Stimulated activated naive CD8-positive, alpha-beta T cell treated with anti-CD3 and anti-CD28 coated beads, Interleukin-15, Interleukin-2, amounts not matched to agents 100 U/mL and 50 U/mL, for 24 hours (primary cell): ENCODE measurements around the gene EXD3.
"Not testable (repeated sequence)": the region's sequence is repeated elsewhere in the genome, so short reads cannot be mapped to it uniquely, and the experiment has no call there.

Experiments used
- ATAC-seq: fragments of 150-1000 bp; cut with Tn5 transposase; one replicate; pipeline ENCODE4 v1.10.0; 2021
- DNase-seq: peaks from one replicate; pipeline ENCODE4 v3.0.0; 2021

Gene EXD3

GRCh38 chr9:137393176-137394150 lies 29.5 kb downstream of the EXD3 start:
- ATAC-seq = no peak
- DNase-seq = no peak

DNA sequence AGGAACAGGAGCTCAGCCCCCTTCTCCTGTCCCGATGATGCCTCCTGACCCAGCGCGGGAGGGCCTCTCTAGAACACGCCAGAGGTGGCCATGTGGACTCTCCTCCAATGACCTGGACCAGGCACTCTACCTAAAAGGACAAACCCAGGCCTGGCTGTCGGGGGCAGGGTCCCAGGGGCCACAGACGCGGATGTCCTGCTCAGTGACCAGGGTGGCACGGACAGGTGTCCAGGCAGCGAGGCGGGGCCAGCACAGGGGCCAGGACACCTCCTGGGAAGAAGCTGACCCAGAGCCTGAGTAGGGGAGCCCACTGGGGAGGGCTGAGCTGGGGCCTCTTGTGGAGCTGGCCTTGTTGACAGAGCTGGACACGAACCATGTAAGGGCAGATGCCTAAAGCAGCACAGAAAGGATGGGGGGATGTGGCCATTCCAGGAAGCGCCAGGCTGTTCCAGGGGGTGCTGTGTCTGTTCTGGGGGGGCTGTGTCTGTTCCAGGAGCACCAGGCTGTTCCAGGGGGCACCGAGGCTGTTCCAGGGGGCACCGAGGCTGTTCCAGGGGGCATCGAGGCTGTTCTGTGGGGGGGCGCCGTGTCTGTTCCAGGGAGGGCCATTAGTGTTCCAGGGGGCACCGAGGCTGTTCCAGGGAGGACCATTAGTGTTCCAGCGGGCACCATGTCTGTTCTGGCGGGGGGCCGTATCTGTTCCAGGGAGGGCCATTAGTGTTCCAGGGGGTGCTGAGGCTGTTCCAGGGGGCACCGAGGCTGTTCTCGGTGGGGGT lies 30.5 kb downstream of the EXD3 start:
- ATAC-seq = no peak
- DNase-seq = no peak

- ATAC-seq (no peak), DNase-seq (no peak)
These were observed 31.6 kb downstream of the EXD3 start for GRCh38 chr9:137391411-137391754.

- DNase-seq (no peak), ATAC-seq (no peak)
These were observed 32.2 kb downstream of the EXD3 start for GRCh38 chr9:137390553-137391410.

- ATAC-seq (no peak), DNase-seq (no peak)
These were observed 33.6 kb downstream of the EXD3 start for GRCh38 chr9:137389428-137389746.

DNA sequence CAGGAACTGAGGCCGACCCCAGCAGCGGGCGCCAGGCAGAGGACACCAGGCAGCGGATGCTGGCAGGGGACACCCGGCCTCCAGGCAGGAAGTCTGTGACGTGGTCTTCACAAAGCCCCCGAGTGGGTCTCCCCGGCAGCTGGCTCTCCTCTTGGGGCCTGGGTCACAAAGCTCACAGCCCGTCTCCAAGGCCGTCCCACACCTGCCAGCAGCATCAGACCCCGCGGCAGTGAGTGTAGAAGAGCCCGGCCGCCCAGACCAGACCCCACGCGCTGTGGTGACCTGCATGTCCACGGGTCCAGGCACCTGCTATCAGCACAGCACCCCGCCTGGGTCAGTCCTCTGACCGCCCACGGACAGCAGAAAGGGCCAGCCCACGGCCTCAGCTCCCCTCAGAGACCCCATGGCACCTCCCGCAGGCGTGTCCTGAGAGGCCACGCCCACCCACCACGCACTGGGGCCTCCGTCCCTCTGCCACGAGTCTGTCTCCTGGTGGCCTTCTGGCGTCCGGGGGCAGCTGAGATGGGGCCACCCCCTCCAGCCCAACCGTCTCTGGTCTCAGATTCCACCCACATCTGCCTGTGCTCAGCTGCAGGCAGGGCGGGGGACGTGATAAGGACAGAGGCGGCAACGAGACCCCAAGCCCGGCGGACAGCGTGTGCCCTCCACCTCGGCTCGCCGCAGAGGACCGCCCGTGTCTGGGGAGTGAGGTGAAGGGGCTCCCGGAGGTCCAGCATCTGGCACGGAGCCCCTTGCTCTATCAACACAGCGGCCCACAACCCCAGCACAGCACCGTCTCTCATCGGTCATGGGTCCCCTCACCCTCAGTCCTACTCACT lies 34.2 kb downstream of the EXD3 start:
- no peak for DNase-seq
- ATAC-seq = no peak

DNA sequence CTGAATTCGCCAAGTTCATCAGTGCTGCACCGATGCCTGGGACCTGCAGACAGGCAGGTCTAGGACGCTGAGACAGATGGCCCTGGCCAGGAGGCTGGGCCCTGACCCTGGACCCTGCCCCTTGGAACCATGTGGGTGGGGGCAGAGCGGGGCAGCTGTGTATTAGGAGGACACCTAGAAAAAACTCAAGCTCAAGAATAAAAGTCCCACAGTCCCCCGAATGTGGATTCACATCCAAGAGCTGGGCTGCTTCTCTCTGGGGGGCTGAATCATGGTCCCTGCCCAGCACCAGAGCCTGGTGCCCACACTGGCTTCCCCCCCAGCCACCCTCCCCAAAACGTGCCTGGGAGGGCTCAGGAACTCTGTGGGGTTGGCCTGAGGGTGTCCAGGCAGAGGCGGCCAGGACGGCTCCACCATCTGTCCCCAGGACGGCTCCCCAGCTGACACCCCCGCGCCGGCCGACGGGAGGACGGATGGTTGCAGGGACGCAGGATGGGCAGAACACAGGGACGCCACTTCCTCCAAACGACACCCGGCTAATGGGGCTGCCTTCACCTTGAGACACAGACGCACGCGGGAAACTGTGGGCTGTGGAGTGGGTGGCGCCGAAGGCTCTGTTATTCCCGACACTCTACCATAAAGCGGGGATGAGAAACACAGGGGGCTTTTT lies 34.9 kb downstream of the EXD3 start:
- no peak for ATAC-seq

DNA sequence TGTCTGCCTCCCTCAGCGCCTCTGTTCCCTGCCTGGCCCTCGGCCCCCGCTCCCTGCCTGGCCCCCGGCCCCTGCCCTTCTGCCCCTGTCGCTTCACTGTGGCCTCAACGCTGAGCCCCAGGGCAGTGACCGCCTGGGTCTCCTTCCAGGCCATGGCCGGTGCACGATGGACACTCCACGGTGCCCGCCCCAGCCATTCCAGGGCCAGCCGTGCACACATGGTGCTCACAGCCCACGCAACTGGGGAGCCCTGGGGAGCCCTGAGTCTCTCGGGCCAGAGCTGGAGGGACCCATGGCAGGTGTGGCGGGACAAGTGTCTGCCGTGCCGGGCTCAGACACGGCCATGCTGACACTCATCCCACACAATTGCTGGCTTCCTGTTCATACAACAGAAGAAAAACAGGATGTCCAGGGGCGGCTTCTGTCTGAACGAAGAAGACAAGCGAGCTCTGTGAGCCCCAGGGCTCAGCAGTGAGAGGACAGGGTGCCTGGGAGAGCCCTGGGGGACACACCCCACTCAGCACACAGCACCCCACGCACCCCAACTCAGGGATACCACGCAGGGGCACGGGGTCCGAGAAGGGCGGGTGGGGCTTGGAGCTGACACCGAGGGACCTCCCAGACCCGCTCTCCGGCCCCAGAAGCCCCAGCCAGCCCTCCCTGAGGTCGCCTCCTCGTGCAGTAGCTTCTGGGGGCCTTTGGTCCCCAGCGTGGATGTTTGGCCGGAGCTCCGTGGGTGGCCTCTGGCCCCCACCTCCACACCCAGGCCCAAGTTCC lies 35.7 kb downstream of the EXD3 start:
- DNase-seq = no peak
- peak; percentile 29 for ATAC-seq

More for the DNA sequence above, 34.9 kb downstream of the EXD3 start:
- DNase-seq = no peak

GRCh38 chr9:137386507-137387113 lies 36.4 kb downstream of the EXD3 start:
- DNase-seq, ATAC-seq: not testable (repeated sequence)

- no peak for ATAC-seq
- DNase-seq = no peak
These were observed 37.8 kb downstream of the EXD3 start for GRCh38 chr9:137385061-137385655.

DNA sequence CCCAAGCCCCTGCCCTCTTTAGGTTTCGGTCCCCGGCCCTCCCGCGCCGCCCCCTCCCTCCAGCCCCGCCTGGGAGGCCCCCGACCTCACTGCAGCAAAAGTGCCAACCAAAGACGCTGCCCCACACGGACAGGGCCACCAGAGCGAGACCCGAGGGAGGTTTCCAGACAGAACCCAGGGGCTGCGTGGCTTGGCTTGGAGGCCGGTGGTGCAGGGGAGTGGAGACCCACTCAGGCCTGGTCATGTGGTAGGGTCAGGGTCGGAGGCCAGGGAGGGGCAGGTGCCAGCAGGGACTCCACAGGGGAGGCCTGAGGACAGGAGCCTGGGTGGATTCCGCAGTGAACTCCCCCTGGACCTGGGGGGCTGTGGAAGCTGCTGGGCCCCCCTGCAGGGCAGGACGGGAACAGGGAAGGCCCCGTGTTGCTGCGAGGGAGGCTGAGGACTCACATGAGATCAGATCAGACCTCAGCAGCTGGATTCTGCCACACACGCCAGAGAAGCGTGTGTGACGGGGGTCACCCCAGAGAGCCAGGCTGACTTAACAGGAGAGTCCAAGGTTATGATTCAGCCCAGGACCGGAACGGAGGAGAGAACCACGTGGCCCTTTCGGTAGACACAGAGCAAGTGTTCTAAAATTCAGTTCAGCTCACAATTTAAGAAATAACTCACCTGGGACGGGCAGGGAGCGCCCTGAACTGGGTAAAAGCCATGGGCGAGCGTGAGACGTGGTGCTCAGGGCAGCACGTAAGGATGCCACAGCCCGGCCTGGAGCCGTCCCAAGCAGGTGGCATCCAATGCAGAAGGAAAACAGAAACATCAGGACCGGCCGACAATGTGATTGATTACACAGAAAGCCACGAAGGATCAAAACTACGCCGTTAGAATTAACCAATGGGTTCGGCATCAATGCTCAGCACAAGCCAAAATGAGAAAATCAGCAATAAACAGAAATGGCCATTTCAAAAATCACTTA lies 38.9 kb downstream of the EXD3 start:
- ATAC-seq (no peak), DNase-seq (no peak)

- DNase-seq (no peak), ATAC-seq (no peak)
These were observed 39.7 kb downstream of the EXD3 start for GRCh38 chr9:137383081-137383783.

DNA sequence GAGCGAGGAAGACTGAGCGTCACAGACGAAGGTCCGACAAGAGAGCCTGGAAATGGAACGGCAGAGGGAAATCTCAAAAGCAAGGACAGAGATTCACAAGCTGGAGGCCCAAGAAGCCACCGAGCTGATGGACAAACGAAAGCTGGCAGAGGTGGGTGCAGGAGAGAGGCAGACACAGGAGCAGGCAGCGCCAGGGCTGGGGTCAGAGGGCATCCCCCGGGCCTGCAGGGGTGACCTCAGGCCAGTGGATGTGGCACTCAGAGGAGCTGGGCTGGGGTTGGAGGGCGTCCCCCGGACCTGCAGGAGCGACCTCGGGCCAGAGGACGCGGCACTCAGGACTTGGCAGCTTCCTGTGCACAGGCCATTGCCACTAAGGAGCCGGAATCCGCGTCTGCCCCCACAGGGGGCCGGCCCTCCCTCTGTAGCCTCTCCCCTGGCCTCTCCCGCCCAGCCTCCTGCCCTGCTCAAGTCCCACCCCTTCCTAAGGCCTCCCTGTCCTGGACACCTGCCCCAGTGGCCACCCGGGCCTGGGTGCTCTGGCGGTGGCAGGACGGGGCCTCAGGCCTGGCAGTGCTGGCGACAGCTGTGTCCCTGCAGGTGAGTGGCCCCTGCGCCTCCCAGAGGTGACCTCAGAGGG lies 40.4 kb downstream of the EXD3 start:
- DNase-seq (no peak), ATAC-seq (peak; percentile 28)

GRCh38 chr9:137381501-137382443 lies 41.2 kb downstream of the EXD3 start:
- ATAC-seq = no peak
- DNase-seq = no peak

DNA sequence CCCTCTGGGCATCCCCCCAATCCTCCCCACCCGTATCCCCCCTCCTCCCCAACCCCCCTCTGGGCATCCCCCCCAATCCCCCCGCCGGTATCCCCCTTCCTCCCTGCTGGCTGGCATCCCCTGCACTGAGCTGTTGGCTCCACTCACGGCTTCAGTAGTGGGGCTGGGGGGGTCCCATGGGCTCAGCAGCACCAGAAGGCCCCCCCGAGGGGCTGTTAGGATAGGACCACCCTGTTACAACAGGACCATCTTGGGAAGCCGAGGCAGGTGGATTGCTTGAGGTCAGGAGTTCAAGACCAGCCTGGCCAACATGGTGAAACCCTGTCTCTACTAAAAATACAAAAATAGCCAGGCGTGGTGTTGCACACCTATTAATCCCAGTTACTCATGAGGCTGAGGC lies 42.4 kb downstream of the EXD3 start:
- ATAC-seq (no peak), DNase-seq (no peak)

GRCh38 chr9:137380171-137380570 lies 42.8 kb downstream of the EXD3 start:
- ATAC-seq (no peak), DNase-seq (no peak)
